IMR-90 (cell line): ENCODE measurements around the gene PAX3.

Source experiments
- MXI1 ChIP-seq: IDR thresholded peaks from 2 replicates; pipeline ENCODE4 v1.6.1; 2012; ENCODE audit warnings: low read depth, mild to moderate bottlenecking, low read length, moderate library complexity, borderline replicate concordance
- POLR2A ChIP-seq: IDR thresholded peaks from 2 replicates; pipeline ENCODE4 v1.6.1; 2012; ENCODE audit warnings: mild to moderate bottlenecking, low read depth, low read length
- TF ChIP-seq, protein P1 (sequence below): fragments of 150-350 bp; IDR thresholded peaks from 2 replicates; pipeline ENCODE4 v1.6.1; 2016; ENCODE audit warnings: low read depth, mild to moderate bottlenecking, low read length, moderate library complexity, borderline replicate concordance

DNA sequence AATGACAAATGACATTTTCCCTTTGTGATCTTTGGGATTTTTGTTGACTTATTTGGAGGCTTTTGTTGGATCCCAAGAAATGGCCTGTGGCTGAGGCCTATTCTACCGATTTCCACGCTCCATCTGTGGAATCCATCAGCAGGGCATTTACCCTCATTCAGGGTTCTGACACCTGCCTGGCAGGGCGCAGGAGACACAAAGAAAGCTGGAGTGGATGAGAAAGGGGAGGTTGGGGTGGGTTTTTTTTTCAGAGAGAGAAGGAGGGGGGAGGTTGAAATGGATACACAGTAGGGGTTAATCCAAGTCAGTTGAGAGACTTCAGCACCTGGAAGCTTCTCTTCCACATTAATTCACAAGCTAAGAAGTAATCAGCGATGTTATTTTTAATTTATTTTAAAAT, 59.7 kb downstream of the PAX3 start:
- TF ChIP-seq POLR2A: no peak
- TF ChIP-seq, protein P1, sequence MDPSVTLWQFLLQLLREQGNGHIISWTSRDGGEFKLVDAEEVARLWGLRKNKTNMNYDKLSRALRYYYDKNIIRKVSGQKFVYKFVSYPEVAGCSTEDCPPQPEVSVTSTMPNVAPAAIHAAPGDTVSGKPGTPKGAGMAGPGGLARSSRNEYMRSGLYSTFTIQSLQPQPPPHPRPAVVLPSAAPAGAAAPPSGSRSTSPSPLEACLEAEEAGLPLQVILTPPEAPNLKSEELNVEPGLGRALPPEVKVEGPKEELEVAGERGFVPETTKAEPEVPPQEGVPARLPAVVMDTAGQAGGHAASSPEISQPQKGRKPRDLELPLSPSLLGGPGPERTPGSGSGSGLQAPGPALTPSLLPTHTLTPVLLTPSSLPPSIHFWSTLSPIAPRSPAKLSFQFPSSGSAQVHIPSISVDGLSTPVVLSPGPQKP: no peak
- TF ChIP-seq MXI1: no peak
